Retinal pigment epithelial cell (primary cell): ENCODE measurements around the gene FPGS.

Experiments
- DNase-seq: peaks from one replicate; pipeline ENCODE4 v3.0.0-alpha.2; 2010; ENCODE audit warnings: low read depth
- H3K4me3 ChIP-seq: 2 replicates; pipeline ENCODE4 v1.5.1; 2011; ENCODE audit warnings: mild to moderate bottlenecking, low read length, control low read depth, moderate library complexity
- TF ChIP-seq, protein P1 (sequence below): conservative IDR thresholded peaks from 2 replicates; pipeline ENCODE4 v1.5.1; 2011; ENCODE audit warnings: low read depth, low read length, control low read depth, inconsistent platforms

FPGS gene

DNA sequence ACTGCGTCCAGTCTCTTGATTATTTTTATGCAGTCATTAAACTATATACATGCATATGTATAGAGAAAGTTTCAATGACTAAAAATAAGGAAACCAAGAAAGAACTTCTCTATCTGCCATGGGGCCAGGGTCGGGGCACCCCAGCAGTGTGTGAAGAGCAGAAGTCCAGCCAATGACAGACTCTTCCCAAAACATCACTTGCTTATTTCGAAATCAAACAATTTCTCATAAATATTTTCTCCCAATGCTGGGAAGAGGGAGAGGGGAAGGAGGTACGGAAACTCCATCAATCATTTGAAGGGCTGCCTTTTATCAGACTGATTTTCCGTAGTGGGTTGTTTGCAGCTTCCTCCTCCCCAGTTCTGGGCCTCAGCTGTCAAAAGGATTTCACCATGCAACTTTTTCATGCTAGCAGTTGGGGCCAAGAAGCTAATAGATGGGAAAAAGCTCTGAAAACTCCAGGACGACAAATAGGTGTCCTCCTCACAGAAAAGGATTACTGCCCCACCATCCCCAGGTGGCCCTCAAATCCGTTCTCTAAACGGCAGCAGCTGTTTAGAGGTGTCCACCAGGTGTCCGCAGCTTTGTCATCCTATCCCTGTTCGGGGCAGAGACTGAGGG is 617 bp upstream of the FPGS start:
- TF ChIP-seq, protein P1, sequence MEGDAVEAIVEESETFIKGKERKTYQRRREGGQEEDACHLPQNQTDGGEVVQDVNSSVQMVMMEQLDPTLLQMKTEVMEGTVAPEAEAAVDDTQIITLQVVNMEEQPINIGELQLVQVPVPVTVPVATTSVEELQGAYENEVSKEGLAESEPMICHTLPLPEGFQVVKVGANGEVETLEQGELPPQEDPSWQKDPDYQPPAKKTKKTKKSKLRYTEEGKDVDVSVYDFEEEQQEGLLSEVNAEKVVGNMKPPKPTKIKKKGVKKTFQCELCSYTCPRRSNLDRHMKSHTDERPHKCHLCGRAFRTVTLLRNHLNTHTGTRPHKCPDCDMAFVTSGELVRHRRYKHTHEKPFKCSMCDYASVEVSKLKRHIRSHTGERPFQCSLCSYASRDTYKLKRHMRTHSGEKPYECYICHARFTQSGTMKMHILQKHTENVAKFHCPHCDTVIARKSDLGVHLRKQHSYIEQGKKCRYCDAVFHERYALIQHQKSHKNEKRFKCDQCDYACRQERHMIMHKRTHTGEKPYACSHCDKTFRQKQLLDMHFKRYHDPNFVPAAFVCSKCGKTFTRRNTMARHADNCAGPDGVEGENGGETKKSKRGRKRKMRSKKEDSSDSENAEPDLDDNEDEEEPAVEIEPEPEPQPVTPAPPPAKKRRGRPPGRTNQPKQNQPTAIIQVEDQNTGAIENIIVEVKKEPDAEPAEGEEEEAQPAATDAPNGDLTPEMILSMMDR = no peak
- no peak for DNase-seq
- H3K4me3 ChIP-seq = peak overlapping the region; percentile 52

GRCh38 chr9:127803507-127804352 is 1.0 kb downstream of the FPGS start:
- peak overlapping the region; percentile 90 for H3K4me3 ChIP-seq
- no peak for DNase-seq
- TF ChIP-seq, protein P1 = no peak

GRCh38 chr9:127805620-127806019 is 2.9 kb downstream of the FPGS start:
- no peak for DNase-seq
- H3K4me3 ChIP-seq = no peak overlapping the region
- TF ChIP-seq, protein P1 = peak; percentile 64

GRCh38 chr9:127806871-127807270 is 4.2 kb downstream of the FPGS start:
- no peak overlapping the region for H3K4me3 ChIP-seq
- TF ChIP-seq, protein P1 = no peak

GRCh38 chr9:127808347-127809001 is 5.8 kb downstream of the FPGS start:
- H3K4me3 ChIP-seq = no peak overlapping the region
- TF ChIP-seq, protein P1 = no peak
- DNase-seq = no peak

More at GRCh38 chr9:127806871-127807270, 4.2 kb downstream of the FPGS start:
- no peak for DNase-seq

- DNase-seq = no peak
- TF ChIP-seq, protein P1 = no peak
- H3K4me3 ChIP-seq = no peak overlapping the region
Observed at GRCh38 chr9:127809002-127809539, 6.4 kb downstream of the FPGS start.
